Neural progenitor cell (in vitro differentiated cells): ENCODE data around the gene OR4D1. TPM values are rescaled to one million over a fixed set of nuclear protein-coding genes. Genes with fewer than 3 reads are reported as not detected.

Source experiments
- DNase-seq: peaks from one replicate; pipeline ENCODE4 v3.0.0-alpha.2; 2016; ENCODE audit warnings: low spot score
- H2AFZ ChIP-seq: fragments of 200-600 bp; sonication (generic); replicated peaks from 2 replicates; pipeline ENCODE4 v1.6.1; 2016; ENCODE audit warnings: antibody characterized with exemption
- H3F3A ChIP-seq: fragments of 200-600 bp; sonication (generic); 2 replicates; pipeline ENCODE4 v1.6.1; 2016; ENCODE audit warnings: antibody characterized with exemption, low read depth
- H3K27ac ChIP-seq: fragments of 200-600 bp; sonication (generic); 2 replicates; pipeline ENCODE4 v1.5.1; 2016; ENCODE audit warnings: mild to moderate bottlenecking
- H3K27me3 ChIP-seq: fragments of 200-600 bp; sonication (generic); 2 replicates; pipeline ENCODE4 v1.6.1; 2016; ENCODE audit warnings: mild to moderate bottlenecking, moderate library complexity
- H3K36me3 ChIP-seq: fragments of 200-600 bp; sonication (generic); 2 replicates; pipeline ENCODE4 v1.5.1; 2016
- H3K4me1 ChIP-seq: fragments of 200-600 bp; sonication (generic); 2 replicates; pipeline ENCODE4 v1.6.1; 2016; ENCODE audit warnings: mixed run types
- H3K4me2 ChIP-seq: fragments of 200-600 bp; sonication (generic); 2 replicates; pipeline ENCODE4 v1.6.1; 2016
- H3K4me3 ChIP-seq: fragments of 200-600 bp; sonication (generic); 2 replicates; pipeline ENCODE4 v1.5.1; 2016
- H3K79me2 ChIP-seq: fragments of 200-600 bp; sonication (generic); 2 replicates; pipeline ENCODE4 v1.6.1; 2016; ENCODE audit warnings: low read depth
- H3K9ac ChIP-seq: fragments of 200-600 bp; sonication (generic); 2 replicates; pipeline ENCODE4 v1.6.1; 2016
- H3K9me3 ChIP-seq: fragments of 200-600 bp; sonication (generic); 2 replicates; pipeline ENCODE4 v1.5.1; 2016; ENCODE audit warnings: low read depth
- H4K20me1 ChIP-seq: fragments of 200-600 bp; sonication (generic); 2 replicates; pipeline ENCODE4 v1.6.1; 2016; ENCODE audit warnings: low read depth
- H3K27ac Mint-ChIP-seq: 3 replicates; pipeline ENCODE4 v1.8.0; 2021; ENCODE audit warnings: mixed read lengths
- H3K27me3 Mint-ChIP-seq: 2 replicates; pipeline ENCODE4 v1.8.0; 2022; ENCODE audit warnings: low read depth, mild to moderate bottlenecking, inconsistent platforms, moderate library complexity, mixed read lengths; ENCODE audit not compliant: insufficient read depth
- H3K36me3 Mint-ChIP-seq: 3 replicates; pipeline ENCODE4 v1.8.0; 2021; ENCODE audit warnings: mixed read lengths
- H3K4me1 Mint-ChIP-seq: 3 replicates; pipeline ENCODE4 v1.8.0; 2021; ENCODE audit warnings: mixed read lengths
- H3K4me3 Mint-ChIP-seq: 3 replicates; pipeline ENCODE4 v1.8.0; 2021; ENCODE audit warnings: mild to moderate bottlenecking, moderate library complexity, mixed read lengths
- H3K9me3 Mint-ChIP-seq: 3 replicates; pipeline ENCODE4 v1.8.0; 2020; ENCODE audit warnings: mixed read lengths
- CTCF ChIP-seq: fragments of 200-600 bp; sonication (generic); IDR thresholded peaks from 2 replicates; pipeline ENCODE4 v1.5.1; 2017; ENCODE audit warnings: antibody characterized with exemption, mild to moderate bottlenecking
- EZH2 ChIP-seq: fragments of 200-600 bp; sonication (generic); IDR thresholded peaks from 2 replicates; pipeline ENCODE4 v1.6.1; 2017; ENCODE audit warnings: antibody characterized with exemption, mild to moderate bottlenecking, moderate library complexity
- EZH2phosphoT487 ChIP-seq: fragments of 200-600 bp; sonication (generic); IDR thresholded peaks from 2 replicates; pipeline ENCODE4 v1.6.1; 2017; ENCODE audit warnings: antibody characterized with exemption
- total RNA-seq: library from RNA; depleted of rRNA; stranded (reverse); fragments of >200 nt; gene quantifications from 2 replicates; pipeline ENCODE4 v1.2.3, GENCODE V29; 2015; ENCODE audit warnings: low replicate concordance

Gene OR4D1
- total RNA-seq, 1 donor from 2014 or later: 0.13 TPM

- Histone ChIP-seq H3K4me3 (no peak overlapping the region), H3K4me1 (no peaks in the 10 kb centered on the region), H3K36me3 (no peaks in the 10 kb centered on the region), H3K9me3 (no peaks in the 10 kb centered on the region), H4K20me1 (no peaks in the 10 kb centered on the region), H3K79me2 (no peaks in the 10 kb centered on the region), H3K27me3 (no peaks in the 10 kb centered on the region), H2AFZ (no peak overlapping the region), H3K9ac (no peak overlapping the region), H3K27ac (no peak overlapping the region), H3F3A (no peaks in the 10 kb centered on the region), H3K4me2 (no peak overlapping the region)
- DNase-seq: no peak
- no peak for TF ChIP-seq EZH2phosphoT487
- no peak for TF ChIP-seq CTCF
- TF ChIP-seq EZH2: no peak
- Mint-ChIP-seq H3K27ac (no peak overlapping the region), H3K9me3 (no peaks in the 10 kb centered on the region), H3K27me3 (no peaks in the 10 kb centered on the region), H3K36me3 (peaks cover 31% of the 10 kb centered on the region), H3K4me1 (peaks cover 4% of the 10 kb centered on the region), H3K4me3 (no peak overlapping the region)
Measured at GRCh38 chr17:58208344-58208743, 60.2 kb downstream of the OR4D1 start.

Other genes starting within 250 kb of the OR4D1 start
- gene CUEDC1, start 193.0 kb upstream of the OR4D1 start, total RNA-seq: 8.8 and 14.7 TPM in 2 replicates
- gene VEZF1, start 160.1 kb upstream of the OR4D1 start, total RNA-seq: 90.4 and 103 TPM in 2 replicates
- gene SRSF1, start 141.1 kb upstream of the OR4D1 start, total RNA-seq: 436 and 556 TPM in 2 replicates
- gene DYNLL2, start 65.0 kb upstream of the OR4D1 start, total RNA-seq: 46.8 and 52.6 TPM in 2 replicates
- gene OR4D2, start 18.6 kb downstream of the OR4D1 start, total RNA-seq: not detected in 2 replicates
- gene EPX, start 44.3 kb downstream of the OR4D1 start, total RNA-seq: not detected in 2 replicates
- 25.8 and 30.0 TPM in 2 replicates for gene MKS1, start 70.9 kb downstream of the OR4D1 start, total RNA-seq
- gene LPO, start 90.2 kb downstream of the OR4D1 start, total RNA-seq: not detected in 2 replicates
- not detected in 2 replicates for gene MPO, start 132.6 kb downstream of the OR4D1 start, total RNA-seq
- 13.8 and 48.7 TPM in 2 replicates for gene TSPOAP1, start 180.4 kb downstream of the OR4D1 start, total RNA-seq
- gene SUPT4H1, start 203.8 kb downstream of the OR4D1 start, total RNA-seq: 60.2 and 103 TPM in 2 replicates